CD4-positive, alpha-beta T cell (primary cell): ENCODE data around the gene SOX13. TPM values are rescaled to one million over a fixed set of nuclear protein-coding genes. Genes with fewer than 3 reads are reported as not detected.

Experiments used
- ATAC-seq: fragments of 200-7000 bp; cut with Tn5 transposase; one replicate; pipeline ENCODE4 v1.10.0; 2022; ENCODE audit warnings: mild to moderate bottlenecking; ENCODE audit not compliant: poor library complexity
- CTCF ChIA-PET: fragments of 350-600 bp; sonication (Branson Sonifier 250); formaldehyde crosslinking; loops from one replicate; lab custom pipeline; 2021; ENCODE audit warnings: antibody characterized with exemption, inconsistent platforms; lab: Charles Lee
- POLR2A ChIA-PET: fragments of 350-600 bp; sonication (Branson Sonifier 250); formaldehyde crosslinking; loops from one replicate; lab custom pipeline; 2021; ENCODE audit warnings: antibody characterized with exemption, inconsistent platforms; lab: Charles Lee
- DNase-seq, 14 experiments: peaks; one replicate each; pipeline ENCODE4 v3.0.0-alpha.2; 2013 to 2020; ENCODE audit warnings: mixed read lengths in 2 of 14
- H3K27ac ChIP-seq, 2 donors: one replicate each; pipeline versions ENCODE4 v1.5.1 to v1.7.0; 2013; ENCODE audit warnings: low read length in 2 of 2, low read depth in 1 of 2, mild to moderate bottlenecking in 1 of 2
- H3K27me3 ChIP-seq, 2 experiments: 1 replicate in 1 of 2; 2 replicates in 1 of 2; pipeline versions ENCODE4 v1.6.1 to v1.7.0; 2013; ENCODE audit warnings: low read length in 2 of 2, control low read depth in 1 of 2, mild to moderate bottlenecking in 1 of 2, moderate library complexity in 1 of 2; ENCODE audit not compliant: insufficient read depth in 2 of 2, control insufficient read depth in 1 of 2
- H3K36me3 ChIP-seq: one replicate; pipeline ENCODE4 v1.6.1; 2013; ENCODE audit warnings: low read length, control low read depth; ENCODE audit not compliant: insufficient read depth
- H3K4me1 ChIP-seq: one replicate; pipeline ENCODE4 v1.6.1; 2013; ENCODE audit warnings: low read length, control low read depth; ENCODE audit not compliant: insufficient read depth
- H3K4me3 ChIP-seq: one replicate; pipeline ENCODE4 v1.5.1; 2013; ENCODE audit warnings: mild to moderate bottlenecking, low read length, moderate library complexity
- H3K9me3 ChIP-seq, 2 experiments: 1 replicate in 1 of 2; 2 replicates in 1 of 2; pipeline versions ENCODE4 v1.6.1 to v1.7.0; 2013; ENCODE audit warnings: low read length in 2 of 2, mild to moderate bottlenecking in 2 of 2, control low read depth in 1 of 2, moderate library complexity in 1 of 2; ENCODE audit not compliant: control insufficient read depth in 1 of 2, insufficient read depth in 1 of 2
- H3K27ac Mint-ChIP-seq: one replicate; pipeline ENCODE4 v1.8.0; 2020; ENCODE audit warnings: mixed read lengths
- H3K27me3 Mint-ChIP-seq: one replicate; pipeline ENCODE4 v1.8.0; 2021; ENCODE audit warnings: mixed read lengths
- H3K36me3 Mint-ChIP-seq: one replicate; pipeline ENCODE4 v1.8.0; 2021; ENCODE audit warnings: low read depth, mixed read lengths
- H3K4me1 Mint-ChIP-seq: one replicate; pipeline ENCODE4 v1.8.0; 2021; ENCODE audit warnings: low read depth, mixed read lengths
- H3K4me3 Mint-ChIP-seq: one replicate; pipeline ENCODE4 v1.8.0; 2020; ENCODE audit warnings: mild to moderate bottlenecking, mixed read lengths
- H3K9me3 Mint-ChIP-seq: one replicate; pipeline ENCODE4 v1.8.0; 2020; ENCODE audit warnings: mixed read lengths
- CTCF ChIP-seq: fragments of 200-600 bp; IDR thresholded peaks from one replicate; pipeline ENCODE4 v1.8.0; 2022; ENCODE audit warnings: antibody characterized with exemption, mild to moderate bottlenecking
- intact Hi-C, 2 experiments: fragments of 100-400 bp; cut with DNase I in 1 of 2; cut with micrococcal nuclease in 1 of 2; formaldehyde crosslinking; loops; one replicate each; pipeline versions ENCODE4 v1.15.1 to v1.9.0; 2023 to 2025; cut with DNase I, micrococcal nuclease
- total RNA-seq, 174 experiments: library from RNA in 2 of 174; stranded (reverse) in 2 of 174; gene quantifications; one replicate each; pipeline ENCODE4 v1.2.3 and lab custom pipeline; 2021 to 2026

The SOX13 gene
- total RNA-seq, 2 experiments from 2014 or later: 1.8 to 1.9 TPM

- H3K4me1 ChIP-seq: no peaks in the 10 kb centered on the region
- ATAC-seq (no peak), DNase-seq (no peak)
- H3K9me3 ChIP-seq: peaks cover 0 to 9% of the 10 kb centered on the region in 2 experiments
- no peak for TF ChIP-seq CTCF
- ChIA-PET POLR2A (interaction anchor here (1.2 to 1.8 kb wide), 2 partner anchors 11 to 201 kb away, joined by 3 to 7 read pairs; no protein-coding TSS in a partner anchor), CTCF (interaction anchor here (0.5 to 1.9 kb wide), 7 partner anchors 9 to 237 kb away, joined by 4 to 14 read pairs (median 6); partner anchors contain the start of gene ETNK2)
- no peaks in the 10 kb centered on the region for H3K27me3 ChIP-seq
- no peak overlapping the region for H3K27ac ChIP-seq
- Mint-ChIP-seq H3K36me3 (no peaks in the 10 kb centered on the region), H3K4me3 (no peak overlapping the region), H3K27me3 (peaks cover 20% of the 10 kb centered on the region), H3K27ac (no peak overlapping the region), H3K9me3 (no peaks in the 10 kb centered on the region), H3K4me1 (no peaks in the 10 kb centered on the region)
- no peaks in the 10 kb centered on the region for H3K36me3 ChIP-seq
- no peak overlapping the region for H3K4me3 ChIP-seq
- intact Hi-C loops: loop anchor here (1.0 to 5.0 kb wide), 5 partner anchors 45 to 341 kb away; no protein-coding TSS in a partner anchor
These were observed 88.9 kb downstream of the SOX13 start for GRCh38 chr1:204161609-204162493.

- H3K4me3 Mint-ChIP-seq: no peak overlapping the region
- H3K36me3 ChIP-seq: no peaks in the 10 kb centered on the region
- POLR2A ChIA-PET: interaction anchor here (1.2 to 1.8 kb wide), 2 partner anchors 10 to 200 kb away, joined by 3 to 7 read pairs; no protein-coding TSS in a partner anchor
- no peaks in the 10 kb centered on the region for H3K36me3 Mint-ChIP-seq
- H3K27me3 Mint-ChIP-seq: peaks cover 17% of the 10 kb centered on the region
- CTCF ChIA-PET: interaction anchor here (0.5 to 1.9 kb wide), 9 partner anchors 8 to 236 kb away, joined by 3 to 14 read pairs (median 6); partner anchors contain the start of gene ETNK2
- peak; percentile 98 for ATAC-seq
- no peaks in the 10 kb centered on the region for H3K27me3 ChIP-seq
- peak; percentile 99 for TF ChIP-seq CTCF
- peak; percentile 60 to 86 (median 72) for DNase-seq
- H3K27ac Mint-ChIP-seq: no peak overlapping the region
- peaks cover 3% of the 10 kb centered on the region for H3K9me3 Mint-ChIP-seq
- H3K27ac ChIP-seq: no peak overlapping the region
- intact Hi-C loops: loop anchor here (1.0 to 5.0 kb wide), 5 partner anchors 45 to 341 kb away; no protein-coding TSS in a partner anchor
- no peak overlapping the region for H3K4me3 ChIP-seq
- H3K9me3 ChIP-seq: peaks cover 0 to 10% of the 10 kb centered on the region in 2 experiments
- no peaks in the 10 kb centered on the region for H3K4me1 ChIP-seq
- H3K4me1 Mint-ChIP-seq: no peaks in the 10 kb centered on the region
These were observed 89.7 kb downstream of the SOX13 start for GRCh38 chr1:204162494-204163074.

GRCh38 chr1:204166219-204166618 lies 93.3 kb downstream of the SOX13 start, which contains the start of gene REN:
Gene REN, minus strand, starts transcription at chr1:204166337. Its CDS starts 44 bp downstream, at chr1:204166293.
- peaks cover 6% of the 10 kb centered on the region for H3K27me3 Mint-ChIP-seq
- H3K9me3 Mint-ChIP-seq: peaks cover 18% of the 10 kb centered on the region
- peaks cover 12% of the 10 kb centered on the region for H3K36me3 Mint-ChIP-seq
- H3K4me1 Mint-ChIP-seq: no peaks in the 10 kb centered on the region
- ChIA-PET POLR2A (no interaction called here), CTCF (no interaction called here)
- H3K4me3 ChIP-seq: no peak within 1 kb of the TSS
- H3K4me3 Mint-ChIP-seq: no peak within 1 kb of the TSS
- H3K27ac ChIP-seq: no peak within 1 kb of the TSS
- no peaks in the 10 kb centered on the region for H3K27me3 ChIP-seq
- no peak for DNase-seq
- intact Hi-C loops: no loop called here
- H3K27ac Mint-ChIP-seq: no peak within 1 kb of the TSS
- H3K36me3 ChIP-seq: no peaks in the 10 kb centered on the region
- ATAC-seq: no peak
- peaks cover 27 to 30% of the 10 kb centered on the region in 2 experiments for H3K9me3 ChIP-seq
- H3K4me1 ChIP-seq: no peaks in the 10 kb centered on the region
- TF ChIP-seq CTCF: no peak
